ENCODE measurements around the gene RSBN1.

RSBN1 gene

GRCh38 chr1:113846391-113847035, 34.2 kb upstream of the RSBN1 start:
- no peak for DNase-seq (ENCODE audit: low spot score)
- no peak for TF ChIP-seq CTCF (conservative IDR thresholded peaks at IDR 0.05; ENCODE audit: low read depth)
- CTCF ChIA-PET: no interaction called here
- POLR2A ChIA-PET (ENCODE audit: low non-redundant PET): no interaction called here
- H3K27ac ChIP-seq: no peak overlapping the region

GRCh38 chr1:113836534-113836933, 24.3 kb upstream of the RSBN1 start:
- TF ChIP-seq CTCF (conservative IDR thresholded peaks at IDR 0.05; ENCODE audit: low read depth): no peak
- POLR2A ChIA-PET (ENCODE audit: low non-redundant PET): interaction anchor here (0.6 to 0.7 kb wide), 2 partner anchors 25 to 33 kb away, joined by 3 to 4 read pairs; no protein-coding TSS in a partner anchor
- no peak overlapping the region for H3K27ac ChIP-seq
- no peak for DNase-seq (ENCODE audit: low spot score)
- CTCF ChIA-PET: interaction anchor here (0.6 to 0.8 kb wide), 8 partner anchors 17 to 1454 kb away, joined by 3 to 5 read pairs (median 3); no protein-coding TSS in a partner anchor

GRCh38 chr1:113835686-113836290, 23.5 kb upstream of the RSBN1 start:
- ChIA-PET POLR2A (ENCODE audit: low non-redundant PET) (interaction anchor here (0.6 to 0.7 kb wide), 2 partner anchors 24 to 34 kb away, joined by 3 to 4 read pairs; no protein-coding TSS in a partner anchor), CTCF (interaction anchor here (0.6 to 1.1 kb wide), 9 partner anchors 13 to 1453 kb away, joined by 3 to 4 read pairs (median 3); no protein-coding TSS in a partner anchor)
- peak; percentile 45 for DNase-seq (ENCODE audit: low spot score)

GRCh38 chr1:113834716-113835115, 22.4 kb upstream of the RSBN1 start:
- ChIA-PET CTCF (interaction anchor here (0.7 to 1.1 kb wide), 3 partner anchors 12 to 160 kb away, joined by 4 to 8 read pairs (median 4); no protein-coding TSS in a partner anchor), POLR2A (ENCODE audit: low non-redundant PET) (no interaction called here)
- H3K27ac ChIP-seq: no peak overlapping the region
- TF ChIP-seq CTCF (conservative IDR thresholded peaks at IDR 0.05; ENCODE audit: low read depth): no peak
- DNase-seq (ENCODE audit: low spot score): no peak

More at GRCh38 chr1:113835686-113836290, 23.5 kb upstream of the RSBN1 start:
- peak; percentile 71 for TF ChIP-seq CTCF (conservative IDR thresholded peaks at IDR 0.05; ENCODE audit: low read depth)
- no peak overlapping the region for H3K27ac ChIP-seq

- TF ChIP-seq CTCF (conservative IDR thresholded peaks at IDR 0.05; ENCODE audit: low read depth): no peak
- H3K27ac ChIP-seq: no peak overlapping the region
- DNase-seq (ENCODE audit: low spot score): no peak
- ChIA-PET CTCF (no interaction called here), POLR2A (ENCODE audit: low non-redundant PET) (no interaction called here)
Observed at GRCh38 chr1:113830039-113830438, 17.8 kb upstream of the RSBN1 start.

- DNase-seq (ENCODE audit: low spot score): no peak
- no peak for TF ChIP-seq CTCF (conservative IDR thresholded peaks at IDR 0.05; ENCODE audit: low read depth)
- no peak overlapping the region for H3K27ac ChIP-seq
- ChIA-PET POLR2A (ENCODE audit: low non-redundant PET) (no interaction called here), CTCF (interaction anchor here (0.6 kb wide), 1 partner anchor 1455 kb away, joined by 5 read pairs; no protein-coding TSS in a partner anchor)
Observed at GRCh38 chr1:113821916-113822315, 9.6 kb upstream of the RSBN1 start.

All from RWPE1 (cell line).